ENCODE data around the gene PLA2G4B. TPM values are rescaled to one million over a fixed set of nuclear protein-coding genes. Genes with fewer than 3 reads are reported as not detected.

PLA2G4B gene
- polyA plus RNA-seq, 1 donor: 7.8 TPM

DNA sequence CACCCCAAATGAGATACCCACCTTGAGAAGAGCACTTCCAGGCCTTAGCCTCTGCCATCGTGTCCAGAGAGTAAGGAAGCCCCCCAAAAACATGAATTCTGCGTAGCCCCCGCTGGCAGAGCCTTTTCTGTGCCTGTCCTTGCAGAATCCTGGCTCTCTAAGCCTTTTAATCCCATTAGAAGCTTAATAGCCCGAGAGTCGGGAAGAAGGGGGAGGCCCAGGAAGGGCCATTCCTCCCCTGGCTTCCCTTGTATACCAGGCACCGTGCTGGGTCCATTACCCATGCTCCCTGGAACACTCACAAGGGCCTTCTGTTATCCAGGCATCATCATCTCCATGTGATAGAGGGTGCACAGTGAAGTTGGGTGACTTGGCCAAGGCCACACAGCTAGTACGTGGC is 48.1 kb downstream of the PLA2G4B start:
- DNase-seq (ENCODE audit: low read depth): no peak

DNA sequence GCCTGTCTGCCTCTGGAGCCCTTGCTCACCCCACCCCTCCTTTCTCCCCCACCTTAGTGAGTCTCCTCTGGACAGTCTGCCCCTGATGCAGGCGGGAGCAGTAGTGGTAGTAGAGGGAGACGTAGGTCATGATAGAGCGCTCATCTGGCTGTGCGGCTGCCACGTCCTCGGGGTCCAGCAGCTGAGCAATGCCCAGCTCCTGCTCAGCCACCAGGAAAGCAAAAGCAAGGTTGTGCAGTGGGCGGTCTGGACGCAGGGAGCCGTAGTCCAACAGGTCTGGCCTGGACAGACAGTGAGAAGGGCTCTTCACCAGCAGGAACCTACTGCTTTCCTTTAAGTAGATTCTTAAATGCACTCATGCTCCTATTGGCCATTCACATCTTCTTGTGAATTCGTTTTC is 48.5 kb downstream of the PLA2G4B start:
- no peak for DNase-seq (ENCODE audit: low read depth)

DNA sequence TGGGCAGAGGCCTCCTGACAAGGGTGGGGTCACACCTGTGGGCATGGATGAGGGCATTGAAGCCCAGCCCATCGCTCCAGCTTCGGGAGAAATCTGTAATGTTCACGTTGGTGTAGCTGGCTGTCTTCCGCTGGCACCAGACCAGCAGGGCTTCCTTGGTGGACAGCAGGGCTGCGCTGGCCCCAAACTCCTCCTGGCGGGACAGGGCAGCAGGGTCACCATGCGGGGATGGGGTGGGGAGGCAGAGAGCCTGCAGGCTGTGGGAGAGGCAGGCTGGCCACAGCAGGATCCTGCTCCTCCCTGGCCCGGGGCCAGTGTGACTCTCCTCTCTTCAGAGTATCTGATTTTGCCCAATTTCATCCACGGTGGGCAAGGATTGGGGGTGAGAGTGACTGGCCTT is 49.2 kb downstream of the PLA2G4B start:
- DNase-seq (ENCODE audit: low read depth): no peak

DNA sequence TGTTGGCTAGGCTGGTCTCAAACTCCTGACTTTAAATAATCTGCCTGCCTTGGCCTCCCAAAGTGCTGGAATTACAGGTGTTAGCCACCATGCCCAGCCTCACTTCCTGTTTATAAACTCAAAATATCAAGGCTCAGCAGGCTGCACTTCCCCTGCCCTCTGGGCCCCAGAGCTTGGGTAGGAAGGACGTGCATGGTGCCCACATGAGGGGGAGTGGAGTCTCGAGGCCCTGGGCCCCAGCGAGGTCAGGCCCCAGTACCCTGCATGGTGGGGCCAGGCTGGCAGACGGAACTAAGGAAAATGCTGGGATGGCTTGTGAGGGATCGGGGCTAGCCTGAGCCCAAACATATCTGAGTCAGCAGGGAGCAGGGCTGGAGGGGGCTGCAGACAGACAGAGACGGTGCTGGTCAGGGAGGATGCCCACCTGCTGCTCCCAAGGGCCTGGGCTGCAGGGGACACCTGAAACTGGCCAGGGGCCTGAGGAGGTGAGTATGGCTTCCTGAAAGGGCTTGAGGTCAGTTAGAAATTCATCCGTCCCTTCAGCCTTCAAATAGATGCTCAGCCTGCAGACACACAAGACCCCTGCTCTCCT is 50.1 kb downstream of the PLA2G4B start:
- no peak for DNase-seq (ENCODE audit: low read depth)

DNA sequence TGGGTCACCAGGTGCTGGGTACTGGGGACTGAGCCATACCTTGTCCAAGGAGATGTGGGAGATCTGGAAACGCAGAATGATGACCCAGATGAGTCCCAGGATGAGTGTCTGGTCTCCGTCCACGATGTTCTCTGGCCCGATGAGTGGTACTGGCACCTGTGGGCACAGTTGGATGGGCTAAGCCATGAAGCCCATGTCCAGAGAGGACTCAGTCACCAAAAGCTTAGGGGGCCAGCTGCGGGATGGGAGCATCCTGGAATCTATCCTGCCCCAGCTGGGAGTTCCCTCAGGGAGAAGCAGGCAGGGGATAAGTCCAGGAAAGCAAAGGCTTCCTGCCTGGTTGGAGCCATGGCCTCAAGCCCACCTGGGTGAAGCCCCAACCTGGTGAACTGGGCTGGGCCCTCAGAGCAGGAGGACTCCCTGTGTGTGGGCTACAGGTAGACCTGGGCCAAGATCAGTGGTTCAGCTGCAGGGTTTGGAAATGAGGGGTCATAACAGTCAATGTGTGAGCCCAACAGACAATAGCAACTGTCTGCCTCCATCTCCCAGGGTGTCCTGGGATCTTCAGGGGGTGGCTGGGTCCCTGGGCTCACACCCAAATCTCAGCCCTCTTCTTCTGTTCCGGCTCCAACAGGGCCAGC is 51.5 kb downstream of the PLA2G4B start:
- no peak for DNase-seq (ENCODE audit: low read depth)

DNA sequence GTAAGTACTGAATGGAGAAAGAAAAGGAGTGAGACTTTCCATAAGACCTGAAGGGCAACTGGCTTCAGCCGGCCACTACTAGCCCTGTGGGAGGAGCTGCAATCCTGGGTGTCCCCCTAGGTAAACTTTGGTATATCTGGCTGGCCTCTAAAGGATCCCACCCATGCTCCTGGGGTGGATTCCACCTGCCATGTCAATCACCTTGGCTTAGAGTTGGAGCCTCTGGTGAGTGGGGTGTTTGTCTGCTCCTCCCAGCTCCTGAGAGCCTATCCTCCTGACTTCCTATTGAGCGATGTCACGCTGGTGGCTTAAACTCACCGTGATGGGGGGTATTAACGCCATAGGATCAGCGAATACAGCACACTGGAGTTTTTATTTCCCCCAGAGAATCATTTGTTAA is 52.6 kb downstream of the PLA2G4B start:
- DNase-seq (ENCODE audit: low read depth): no peak

DNA sequence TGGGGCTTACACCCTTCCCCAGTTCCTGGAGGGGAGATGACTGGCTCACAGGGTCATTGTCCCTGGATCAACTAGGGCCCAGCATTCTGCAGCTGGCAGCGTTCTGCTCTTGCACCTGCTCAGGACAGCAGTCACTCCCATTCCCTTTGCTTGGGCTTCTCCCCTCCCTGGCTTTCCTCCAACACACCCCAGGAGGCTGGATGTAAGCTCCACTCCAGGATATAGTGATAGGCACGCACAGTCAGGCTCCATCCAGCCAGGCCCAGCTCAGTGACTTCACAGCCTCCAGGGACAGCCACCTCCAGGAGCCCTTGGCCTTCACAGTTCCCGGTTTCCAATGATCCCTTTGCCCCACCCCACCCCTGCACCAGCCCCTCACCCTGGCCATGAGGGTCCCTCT is 53.3 kb downstream of the PLA2G4B start:
- DNase-seq (ENCODE audit: low read depth): no peak

DNA sequence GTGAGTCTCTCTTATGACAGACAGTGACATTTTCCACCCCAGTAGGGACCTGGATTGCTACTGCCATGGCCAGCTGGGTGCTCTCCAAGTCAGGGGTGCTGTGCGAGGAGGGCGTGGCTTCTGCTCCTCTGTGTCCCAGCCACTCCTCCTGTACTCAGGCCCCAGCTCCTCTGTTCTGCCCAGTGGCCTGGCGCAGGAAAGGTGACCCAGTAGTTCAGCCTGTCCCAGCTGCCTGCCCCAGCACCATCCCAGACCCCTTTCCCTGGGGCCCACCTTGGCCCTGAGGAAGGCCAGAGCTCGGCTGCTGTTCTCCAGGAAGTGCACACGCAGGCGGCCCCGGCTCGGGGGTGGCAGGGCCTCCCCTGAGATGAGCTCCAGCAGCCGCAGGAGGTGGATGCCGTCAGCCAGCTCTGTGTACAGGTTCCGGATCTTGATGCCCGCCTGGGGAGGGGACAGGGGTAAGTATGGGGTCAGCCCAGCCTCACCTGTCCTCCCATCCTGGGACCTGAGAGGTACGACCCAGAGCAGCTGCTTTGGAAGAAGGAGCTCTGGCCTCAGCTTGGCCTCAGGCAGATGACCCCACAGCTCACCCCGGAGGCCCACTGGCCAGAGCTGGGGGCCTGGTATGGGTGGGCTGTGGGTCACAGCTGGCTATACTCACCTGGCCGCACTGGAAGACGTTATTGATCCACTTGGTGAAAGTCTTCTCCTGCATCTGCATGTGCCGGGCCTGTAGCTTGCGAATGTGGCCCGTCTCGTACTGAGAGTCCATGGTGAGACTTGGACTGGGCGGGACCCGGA is 54.2 kb downstream of the PLA2G4B start:
- DNase-seq (ENCODE audit: low read depth): no peak

DNA sequence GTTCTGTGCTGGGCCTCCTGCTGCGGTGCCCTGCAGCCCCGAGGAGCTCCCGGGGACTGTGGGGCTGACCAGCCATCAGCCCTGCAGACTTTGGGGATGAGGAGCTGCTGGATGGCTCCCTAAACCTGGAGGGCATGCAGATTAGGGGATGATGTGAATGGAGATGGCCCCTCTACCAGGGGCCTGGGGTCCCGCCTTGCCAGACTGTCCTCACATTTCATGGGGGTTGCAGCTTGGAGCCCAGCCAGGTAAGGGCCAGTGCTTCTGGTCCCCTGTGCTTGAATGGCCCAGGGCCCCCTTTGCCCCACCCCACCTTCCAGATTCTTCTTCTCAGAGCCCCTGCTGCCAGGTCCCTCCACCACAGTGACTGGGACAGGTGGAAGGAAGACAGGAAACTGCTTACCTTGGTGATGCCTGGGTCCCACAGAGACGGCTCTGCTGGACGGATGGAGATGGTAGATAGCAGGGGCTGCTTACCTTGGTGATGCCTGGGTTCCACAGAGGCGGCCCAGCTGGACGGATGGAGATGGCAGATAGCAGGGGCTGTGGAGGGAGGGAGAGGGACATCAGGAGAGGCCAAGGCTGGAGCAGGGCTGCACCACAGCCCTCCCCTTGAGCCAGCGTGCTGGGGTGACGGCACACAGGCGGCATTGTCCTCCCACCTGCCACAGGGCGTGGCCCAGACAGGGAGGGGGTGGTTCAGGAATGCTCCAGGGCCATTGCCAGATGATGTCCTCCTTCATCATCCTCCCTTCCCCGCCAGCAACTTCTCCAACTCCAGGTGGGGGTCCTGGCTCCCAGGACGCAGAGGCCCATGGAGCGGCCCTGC is 55.0 kb downstream of the PLA2G4B start, which contains the start of gene SPTBN5:
Gene SPTBN5, minus strand, starts transcription at position 632 of the 829 bp plus-strand sequence. Its CDS starts 556 bp downstream, at position 76.
- DNase-seq (ENCODE audit: low read depth): no peak

DNA sequence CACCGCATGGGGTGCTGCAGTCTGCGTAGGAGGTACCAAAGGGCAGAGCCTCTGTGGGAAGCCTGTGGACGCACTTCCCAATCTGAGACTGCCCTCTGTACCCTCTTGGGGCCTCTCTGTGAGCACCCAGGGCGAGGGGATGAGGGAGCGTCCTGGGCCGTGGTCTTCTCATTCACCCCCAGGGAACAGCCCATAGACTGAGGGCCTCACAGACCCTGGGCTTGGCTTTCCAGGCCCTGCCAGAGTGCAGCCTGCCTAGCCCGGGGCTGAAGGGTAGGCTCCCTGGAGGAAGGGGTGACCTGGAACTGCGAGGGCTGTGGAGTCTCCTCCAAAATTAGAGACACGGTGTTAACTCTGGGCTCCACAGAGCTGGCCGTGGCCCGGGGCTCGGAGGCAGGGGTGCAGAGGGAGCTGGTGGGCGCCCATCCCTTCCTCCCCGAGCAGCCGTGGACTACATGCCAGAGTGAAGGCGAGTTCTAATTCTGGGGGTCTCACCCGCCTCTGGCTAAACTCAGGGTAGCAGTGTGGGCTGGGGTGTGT is 55.7 kb downstream of the PLA2G4B start:
- no peak for DNase-seq (ENCODE audit: low read depth)

DNA sequence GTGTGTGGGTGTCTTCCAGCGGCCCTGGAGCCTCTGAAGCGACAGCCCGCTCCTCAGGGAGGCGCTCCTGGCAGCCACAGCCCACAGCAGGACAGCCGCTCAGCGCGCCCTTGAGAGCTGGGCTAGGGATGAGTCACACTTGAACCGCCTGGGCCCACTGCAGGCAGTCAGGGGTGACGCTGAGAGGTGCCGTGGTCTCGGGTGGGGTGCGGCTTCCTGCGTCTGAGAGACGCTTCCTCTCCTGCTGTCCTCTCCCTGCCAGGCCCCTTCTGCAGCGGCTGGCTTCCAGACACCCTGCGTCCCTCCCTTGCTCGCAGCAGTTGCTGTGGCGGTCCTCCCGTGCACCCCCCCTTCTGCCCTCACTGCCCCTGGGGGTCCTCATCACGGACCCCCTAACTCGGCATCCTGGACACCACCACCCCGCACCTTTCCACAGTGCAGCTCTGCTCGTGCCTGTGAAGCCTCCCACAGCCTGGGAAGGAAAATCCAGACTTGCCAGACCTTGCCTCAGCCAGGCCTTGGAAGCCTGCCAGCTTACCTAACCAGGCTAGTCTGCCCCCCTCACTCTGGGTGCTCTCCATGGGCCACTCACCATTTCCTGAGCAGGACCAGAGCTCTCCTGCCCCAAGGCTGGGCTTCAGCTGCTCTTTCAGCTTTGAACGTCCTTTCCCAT is 56.3 kb downstream of the PLA2G4B start:
- DNase-seq (ENCODE audit: low read depth): no peak

DNA sequence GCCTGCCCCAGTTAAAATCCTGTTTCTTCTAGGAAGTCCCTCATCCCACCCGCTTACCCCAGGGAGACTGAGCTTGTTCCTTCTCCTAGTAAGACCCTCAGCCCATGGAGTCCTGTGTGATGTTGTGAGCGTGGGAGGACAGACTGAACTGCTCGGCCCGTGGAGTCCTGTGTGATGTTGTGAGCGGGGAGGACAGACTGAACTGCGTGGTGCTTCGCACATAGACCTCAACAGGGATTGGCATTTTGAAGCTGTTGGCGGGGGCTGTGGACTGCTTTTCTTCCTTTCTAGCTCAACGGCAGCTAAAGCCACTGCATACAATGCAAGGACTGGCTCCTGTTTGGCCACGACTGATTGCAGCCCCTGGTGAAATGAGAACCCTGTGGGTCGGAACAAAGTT is 56.8 kb downstream of the PLA2G4B start:
- DNase-seq (ENCODE audit: low read depth): no peak

DNA sequence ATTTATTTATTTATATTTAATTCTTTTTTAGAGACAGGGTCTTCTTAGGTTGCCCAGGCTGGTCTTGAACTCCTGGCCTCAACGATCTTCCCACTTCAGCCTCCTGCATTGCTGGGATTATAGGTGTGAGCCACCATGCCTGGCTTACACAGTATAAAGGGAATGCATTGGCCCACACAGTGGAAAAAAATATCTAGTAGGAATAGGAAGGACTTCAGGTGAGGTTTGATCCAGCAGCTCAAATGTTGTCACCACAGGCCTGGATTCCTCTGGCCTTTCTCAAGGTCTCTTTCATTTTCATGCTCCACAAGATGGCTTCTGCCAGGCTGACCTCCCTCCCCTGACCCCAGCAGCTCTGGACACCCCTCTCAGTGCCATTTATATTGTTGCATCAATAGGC is 57.3 kb downstream of the PLA2G4B start:
- no peak for DNase-seq (ENCODE audit: low read depth)

DNA sequence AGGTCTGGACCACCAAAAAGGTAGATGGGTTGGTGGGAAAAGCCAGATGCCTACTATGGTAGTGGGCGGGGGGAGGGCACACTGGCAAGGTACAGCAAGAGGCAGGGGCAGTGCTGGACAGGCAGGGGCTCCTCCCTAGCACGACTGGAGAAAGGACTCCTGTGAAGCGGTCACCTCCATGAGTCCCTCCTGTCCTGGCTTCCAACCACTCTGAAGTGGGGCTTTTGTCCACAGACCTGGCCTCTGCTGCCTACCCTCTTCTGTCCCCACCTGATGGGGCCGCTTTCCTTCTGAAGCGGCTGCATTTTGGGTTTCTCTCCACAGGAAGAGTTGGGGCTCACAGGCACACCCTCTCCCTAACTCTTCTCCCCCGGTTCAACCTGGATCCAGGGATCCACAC is 57.9 kb downstream of the PLA2G4B start:
- no peak for DNase-seq (ENCODE audit: low read depth)

DNA sequence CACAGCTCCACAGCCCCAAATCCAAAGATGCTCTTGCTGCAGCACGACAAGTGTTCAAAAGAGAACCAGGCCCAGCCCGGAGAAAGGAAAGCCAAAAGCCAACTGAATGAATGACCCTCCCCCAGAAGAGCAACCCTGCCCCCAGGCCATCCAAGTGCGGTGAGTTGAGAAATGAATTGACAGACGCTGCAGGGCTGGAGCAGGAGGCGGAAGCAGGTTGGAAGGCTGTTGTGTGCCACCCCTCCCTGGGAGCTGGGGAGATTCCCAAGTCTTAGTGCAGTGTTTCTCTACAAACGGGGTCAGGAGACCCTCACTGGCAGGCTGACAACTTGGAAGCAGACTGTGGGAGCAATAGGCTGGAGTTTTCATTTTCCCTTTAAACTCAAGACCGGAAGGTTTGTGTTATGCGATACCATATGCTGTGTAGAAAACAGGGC is 58.7 kb downstream of the PLA2G4B start:
- no peak for DNase-seq (ENCODE audit: low read depth)

Other genes with a start within 250 kb of the PLA2G4B start
- 21.7 TPM for gene MGA, start 178.4 kb upstream of the PLA2G4B start, polyA plus RNA-seq (ENCODE audit: insufficient read length)
- gene MAPKBP1, start 64.4 kb upstream of the PLA2G4B start, polyA plus RNA-seq (ENCODE audit: insufficient read length): 11.1 TPM
- gene JMJD7, start 10.8 kb upstream of the PLA2G4B start, polyA plus RNA-seq (ENCODE audit: insufficient read length): 7.7 TPM
- 1.9 TPM for gene SPTBN5, start 55.2 kb downstream of the PLA2G4B start, polyA plus RNA-seq (ENCODE audit: insufficient read length)
- gene EHD4, start 133.7 kb downstream of the PLA2G4B start, polyA plus RNA-seq (ENCODE audit: insufficient read length): 39.6 TPM
- gene PLA2G4E, start 182.2 kb downstream of the PLA2G4B start, polyA plus RNA-seq (ENCODE audit: insufficient read length): 2.0 TPM